CMK (cell line): ENCODE results near the gene ANKRD33B.
"Not testable (repeated sequence)": the region's sequence is repeated elsewhere in the genome, so short reads cannot be mapped to it uniquely, and the experiment has no call there.

Source experiments
- DNase-seq: peaks from one replicate; pipeline ENCODE4 v3.0.0-alpha.2; 2010; ENCODE audit warnings: low read depth

Gene ANKRD33B

GRCh38 chr5:10636363-10637142, 72.7 kb downstream of the ANKRD33B start:
- DNase-seq, result no peak

- DNase-seq, result no peak
Observed at GRCh38 chr5:10637944-10638343, 74.1 kb downstream of the ANKRD33B start.

- not testable (repeated sequence) for DNase-seq
Observed at GRCh38 chr5:10638723-10639122, 74.9 kb downstream of the ANKRD33B start.

- no peak for DNase-seq
Observed at GRCh38 chr5:10639846-10640368, 76.0 kb downstream of the ANKRD33B start.

GRCh38 chr5:10642367-10642766, 78.5 kb downstream of the ANKRD33B start:
- DNase-seq, result no peak

- no peak for DNase-seq
Observed at GRCh38 chr5:10644192-10644591, 80.3 kb downstream of the ANKRD33B start.

GRCh38 chr5:10645146-10645545, 81.3 kb downstream of the ANKRD33B start:
- DNase-seq, result no peak

GRCh38 chr5:10645671-10646070, 81.8 kb downstream of the ANKRD33B start:
- no peak for DNase-seq

GRCh38 chr5:10647640-10648039, 83.8 kb downstream of the ANKRD33B start:
- no peak for DNase-seq

- DNase-seq, result no peak
Observed at GRCh38 chr5:10648806-10649665, 85.2 kb downstream of the ANKRD33B start.

GRCh38 chr5:10649666-10650380, 86.0 kb downstream of the ANKRD33B start:
- DNase-seq, result no peak

- DNase-seq, result no peak
Observed at GRCh38 chr5:10652151-10652550, 88.3 kb downstream of the ANKRD33B start.

- no peak for DNase-seq
Observed at GRCh38 chr5:10652606-10653005, 88.7 kb downstream of the ANKRD33B start.

- DNase-seq, result no peak
Observed at GRCh38 chr5:10653043-10653442, 89.2 kb downstream of the ANKRD33B start.

GRCh38 chr5:10653751-10654400, 90.0 kb downstream of the ANKRD33B start:
- DNase-seq, result no peak

- no peak for DNase-seq
Observed at GRCh38 chr5:10654566-10654965, 90.7 kb downstream of the ANKRD33B start.

- no peak for DNase-seq
Observed at GRCh38 chr5:10655161-10655971, 91.5 kb downstream of the ANKRD33B start.

- no peak for DNase-seq
Observed at GRCh38 chr5:10655972-10656830, 92.3 kb downstream of the ANKRD33B start.

- DNase-seq, result no peak
Observed at GRCh38 chr5:10658265-10658664, 94.4 kb downstream of the ANKRD33B start.

GRCh38 chr5:10660135-10660534, 96.3 kb downstream of the ANKRD33B start:
- DNase-seq, result no peak
